Kidney (tissue), 14 donors: ENCODE measurements around the gene PRG2. TPM values are rescaled to one million over a fixed set of nuclear protein-coding genes. Genes with fewer than 3 reads are reported as not detected.

Source experiments
- DNase-seq, 5 donors: peaks; one replicate each; pipeline ENCODE4 v3.0.0-alpha.2; 2013 to 2020
- FAIRE-seq: peaks from 2 replicates; lab custom pipeline; 2012; peaks lifted over from hg19 to GRCh38; lab: Jason Lieb, UNC
- H3K27ac ChIP-seq, 2 donors: one replicate each; pipeline ENCODE4 v1.7.0; 2013; ENCODE audit warnings: low read depth in 2 of 2, low read length in 2 of 2, inconsistent platforms in 1 of 2
- H3K27me3 ChIP-seq: one replicate; pipeline ENCODE4 v1.7.1; 2013; ENCODE audit warnings: low read length, inconsistent platforms; ENCODE audit not compliant: control insufficient read depth, insufficient read depth
- H3K36me3 ChIP-seq, 3 donors: one replicate each; pipeline versions ENCODE4 v1.7.0 to v1.7.1; 2013; ENCODE audit warnings: low read length in 3 of 3, control low read depth in 1 of 3, inconsistent platforms in 1 of 3; ENCODE audit not compliant: insufficient read depth in 3 of 3, control insufficient read depth in 2 of 3
- H3K4me1 ChIP-seq, 3 donors: one replicate each; pipeline versions ENCODE4 v1.7.0 to v1.7.1; 2013; ENCODE audit warnings: low read length in 3 of 3, inconsistent platforms in 1 of 3, low read depth in 1 of 3; ENCODE audit not compliant: control insufficient read depth in 2 of 3, insufficient read depth in 2 of 3
- H3K4me3 ChIP-seq, 3 donors: one replicate each; pipeline versions ENCODE4 v1.7.0 to v1.8.1; 2013; ENCODE audit warnings: low read length in 3 of 3, control low read depth in 1 of 3, inconsistent platforms in 1 of 3
- H3K9ac ChIP-seq, 3 donors: one replicate each; pipeline versions ENCODE4 v1.7.0 to v1.7.1; 2013; ENCODE audit warnings: low read length in 3 of 3, control low read depth in 1 of 3, inconsistent platforms in 1 of 3
- H3K9me3 ChIP-seq, 3 donors: one replicate each; pipeline versions ENCODE4 v1.7.0 to v1.7.1; 2013; ENCODE audit warnings: low read length in 3 of 3, control low read depth in 1 of 3, inconsistent platforms in 1 of 3; ENCODE audit not compliant: control insufficient read depth in 2 of 3, insufficient read depth in 1 of 3
- intact Hi-C: fragments of 100-400 bp; cut with DNase I; formaldehyde crosslinking; loops from one replicate; pipeline ENCODE4 v1.11.1; 2022
- polyA plus RNA-seq: library from polyadenylated mRNA; stranded (reverse); fragments of 350-450 nt; fragmentation: Illumina TruSeq; extraction: RNeasy Lipid Tissue Mini Kit (QIAGEN cat#74804); gene quantifications from one replicate; pipeline ENCODE4 v1.2.3, GENCODE V29; 2014; ENCODE audit warnings: low read depth, low replicate concordance; ENCODE audit not compliant: insufficient read depth
- total RNA-seq: library from RNA; stranded (reverse); fragmentation: NEBNext Ultra II Directional; extraction: Animal tissue kit (Norgen Biotek cat#: 25700); gene quantifications from one replicate; pipeline ENCODE4 v1.2.1, GENCODE V29; 2021
- TF ChIP-seq, protein P1 (sequence below): IDR thresholded peaks from 3 replicates; pipeline ENCODE4 v1.5.1; 2012; ENCODE audit warnings: mild to moderate bottlenecking, moderate library complexity, borderline replicate concordance; ENCODE audit not compliant: insufficient read depth; ENCODE audit errors: extremely low read depth
- donor health status: control.
- donor health status: control.
- donor health status: control.
- donor health status: control.
- donor health status: control.
- donor health status: DM: yes; HTN: yes; CAD: no.
- donor health status: Normal renal cell carcinoma (clear cell type).

Gene PRG2
- total and polyA plus RNA-seq, 2 donors from 2014 or later, result 0.22 TPM; not detected in 1

DNA sequence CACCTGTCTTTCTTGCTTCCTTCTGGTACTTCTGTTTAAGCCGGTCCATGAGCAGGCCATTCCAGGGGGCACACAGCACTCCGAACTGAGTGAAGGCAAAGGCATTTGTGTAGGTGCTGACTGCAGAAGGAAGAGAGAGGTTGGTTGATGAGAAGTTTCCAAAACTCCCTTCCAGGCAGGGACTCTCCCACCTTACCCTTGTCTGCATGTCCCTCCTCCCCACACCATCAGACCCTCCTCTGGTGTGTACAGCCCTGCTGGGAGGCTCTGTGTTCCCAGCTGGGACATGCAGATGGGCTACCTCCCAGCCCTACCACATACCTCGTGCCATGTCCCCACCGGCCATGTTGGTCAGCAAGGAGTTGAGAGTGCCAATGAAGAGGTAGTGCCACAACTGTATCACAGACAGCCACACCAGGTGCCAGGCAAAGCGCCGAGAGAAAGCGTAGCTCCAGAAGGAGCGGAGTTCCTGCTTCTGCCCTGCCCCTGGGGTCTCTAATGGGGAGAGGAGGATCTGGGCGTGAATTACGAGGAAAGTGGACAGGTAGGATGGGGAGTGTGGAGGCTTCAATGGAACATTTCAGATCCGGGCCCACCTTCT lies 24.3 kb upstream of the PRG2 start:
- peaks cover 0 to 4% (median 3%) of the 10 kb centered on the region in 3 donors for H3K36me3 ChIP-seq
- no peak overlapping the region for H3K27ac ChIP-seq
- no peak for DNase-seq
- intact Hi-C loops, result no loop called here
- no peaks in the 10 kb centered on the region for H3K27me3 ChIP-seq
- H3K4me1 ChIP-seq, result no peaks in the 10 kb centered on the region
- no peak overlapping the region for H3K9ac ChIP-seq
- no peak overlapping the region for H3K4me3 ChIP-seq
- TF ChIP-seq, protein P1, sequence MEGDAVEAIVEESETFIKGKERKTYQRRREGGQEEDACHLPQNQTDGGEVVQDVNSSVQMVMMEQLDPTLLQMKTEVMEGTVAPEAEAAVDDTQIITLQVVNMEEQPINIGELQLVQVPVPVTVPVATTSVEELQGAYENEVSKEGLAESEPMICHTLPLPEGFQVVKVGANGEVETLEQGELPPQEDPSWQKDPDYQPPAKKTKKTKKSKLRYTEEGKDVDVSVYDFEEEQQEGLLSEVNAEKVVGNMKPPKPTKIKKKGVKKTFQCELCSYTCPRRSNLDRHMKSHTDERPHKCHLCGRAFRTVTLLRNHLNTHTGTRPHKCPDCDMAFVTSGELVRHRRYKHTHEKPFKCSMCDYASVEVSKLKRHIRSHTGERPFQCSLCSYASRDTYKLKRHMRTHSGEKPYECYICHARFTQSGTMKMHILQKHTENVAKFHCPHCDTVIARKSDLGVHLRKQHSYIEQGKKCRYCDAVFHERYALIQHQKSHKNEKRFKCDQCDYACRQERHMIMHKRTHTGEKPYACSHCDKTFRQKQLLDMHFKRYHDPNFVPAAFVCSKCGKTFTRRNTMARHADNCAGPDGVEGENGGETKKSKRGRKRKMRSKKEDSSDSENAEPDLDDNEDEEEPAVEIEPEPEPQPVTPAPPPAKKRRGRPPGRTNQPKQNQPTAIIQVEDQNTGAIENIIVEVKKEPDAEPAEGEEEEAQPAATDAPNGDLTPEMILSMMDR, result no peak
- no peaks in the 10 kb centered on the region for H3K9me3 ChIP-seq
- no peak for FAIRE-seq

DNA sequence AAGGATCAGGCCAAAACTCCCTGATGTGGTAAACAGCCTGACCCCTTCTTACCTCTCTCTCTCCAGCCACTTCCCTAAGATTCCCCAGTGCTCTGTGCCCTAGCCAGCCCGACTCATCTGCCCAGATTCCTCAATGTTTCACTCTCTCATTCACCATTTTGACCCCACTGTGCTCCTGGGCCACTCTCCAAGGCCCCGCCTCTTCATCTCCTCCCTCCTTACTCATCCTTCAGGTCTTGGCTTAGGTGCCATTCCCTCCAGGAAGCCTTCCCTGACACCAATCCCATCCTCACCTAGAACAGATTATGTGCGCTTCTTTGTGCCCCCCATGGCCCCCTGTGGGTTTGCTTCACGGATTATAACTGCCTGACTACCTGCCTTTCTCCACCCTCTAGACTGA lies 23.2 kb upstream of the PRG2 start:
- no peak for FAIRE-seq
- intact Hi-C loops, result no loop called here
- Histone ChIP-seq H3K4me1 (no peaks in the 10 kb centered on the region), H3K9me3 (no peaks in the 10 kb centered on the region), H3K27ac (no peak overlapping the region), H3K9ac (no peak overlapping the region), H3K36me3 (peaks cover 0 to 4% (median 3%) of the 10 kb centered on the region in 3 donors), H3K4me3 (no peak overlapping the region), H3K27me3 (no peaks in the 10 kb centered on the region)
- TF ChIP-seq, protein P1, result no peak
- DNase-seq, result no peak

DNA sequence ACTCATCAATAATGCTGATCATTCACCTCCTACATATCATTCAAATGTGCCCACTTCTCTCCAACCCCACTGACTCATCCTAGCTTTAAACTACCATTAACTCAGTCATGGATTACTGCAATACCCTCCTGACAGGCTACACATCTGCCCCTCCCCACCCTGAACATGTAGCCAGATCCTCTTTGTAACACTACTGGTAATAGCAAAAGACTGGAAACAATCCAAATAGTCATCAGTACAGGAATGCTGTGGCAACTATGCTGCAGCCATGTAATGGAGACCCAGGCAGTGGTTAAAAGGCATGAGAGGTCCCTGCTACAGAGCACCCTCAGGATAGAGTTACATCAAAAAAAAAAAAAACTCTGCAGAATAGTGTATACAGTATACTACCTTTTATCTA lies 19.8 kb upstream of the PRG2 start:
- peaks cover 0 to 2% (median 2%) of the 10 kb centered on the region in 3 donors for H3K36me3 ChIP-seq
- FAIRE-seq (no peak), DNase-seq (no peak)
- intact Hi-C loops, result no loop called here
- H3K9ac ChIP-seq, result no peak overlapping the region
- no peaks in the 10 kb centered on the region for H3K27me3 ChIP-seq
- TF ChIP-seq, protein P1, result no peak
- no peaks in the 10 kb centered on the region for H3K9me3 ChIP-seq
- no peak overlapping the region for H3K4me3 ChIP-seq
- no peak overlapping the region for H3K27ac ChIP-seq
- H3K4me1 ChIP-seq, result no peaks in the 10 kb centered on the region
